WTC11 (cell line): ENCODE data around the gene ATAD3C. TPM values are rescaled to one million over a fixed set of nuclear protein-coding genes. Genes with fewer than 3 reads are reported as not detected.

Source experiments
- CDX4 ChIP-seq: fragments of 250-450 bp; sonication (Bioruptor Pico); IDR thresholded peaks from 2 replicates; pipeline ENCODE4 v1.9.0; 2021; ENCODE audit warnings: moderate library complexity, mild to moderate bottlenecking, inconsistent platforms, borderline replicate concordance
- E2F4 ChIP-seq: sonication (generic); formaldehyde crosslinking; IDR thresholded peaks from 2 replicates; pipeline ENCODE4 v1.8.1; 2022; ENCODE audit warnings: low read depth, mild to moderate bottlenecking, moderate library complexity, missing genetic modification reagents, borderline replicate concordance
- FOXP1 ChIP-seq: sonication (generic); formaldehyde crosslinking; IDR thresholded peaks from 2 replicates; pipeline ENCODE4 v1.8.0; 2022; ENCODE audit warnings: missing genetic modification reagents, mild to moderate bottlenecking, moderate library complexity, borderline replicate concordance
- GTF2I ChIP-seq: fragments of 250-450 bp; sonication (Bioruptor Pico); conservative IDR thresholded peaks from 2 replicates; pipeline ENCODE4 v1.4.0; 2021; ENCODE audit warnings: mild to moderate bottlenecking
- JAZF1 ChIP-seq: fragments of 250-450 bp; sonication (Bioruptor Pico); IDR thresholded peaks from 2 replicates; pipeline ENCODE4 v1.9.0; 2021; ENCODE audit warnings: moderate library complexity, mild to moderate bottlenecking, inconsistent platforms
- MLX ChIP-seq: sonication (generic); formaldehyde crosslinking; IDR thresholded peaks from 2 replicates; pipeline ENCODE4 v1.8.1; 2023; ENCODE audit warnings: mild to moderate bottlenecking, missing genetic modification reagents, moderate library complexity
- NR3C1 ChIP-seq: sonication (generic); formaldehyde crosslinking; conservative IDR thresholded peaks from 2 replicates; pipeline ENCODE4 v1.8.1; 2023; ENCODE audit warnings: low read depth, mild to moderate bottlenecking, missing genetic modification reagents
- RORB ChIP-seq: fragments of 250-450 bp; sonication (Bioruptor Pico); IDR thresholded peaks from 2 replicates; pipeline ENCODE4 v1.9.0; 2021; ENCODE audit warnings: mild to moderate bottlenecking
- SMAD4 ChIP-seq: sonication (generic); formaldehyde crosslinking; IDR thresholded peaks from 2 replicates; pipeline ENCODE4 v1.8.0; 2022; ENCODE audit warnings: mild to moderate bottlenecking, missing genetic modification reagents
- SOX15 ChIP-seq: fragments of 250-450 bp; sonication (Bioruptor Pico); IDR thresholded peaks from 2 replicates; pipeline ENCODE4 v1.9.0; 2021; ENCODE audit warnings: mild to moderate bottlenecking
- STAT6 ChIP-seq: sonication (generic); formaldehyde crosslinking; conservative IDR thresholded peaks from 2 replicates; pipeline ENCODE4 v1.8.1; 2023; ENCODE audit warnings: mild to moderate bottlenecking, low read depth, missing genetic modification reagents, moderate library complexity
- USF2 ChIP-seq: sonication (generic); formaldehyde crosslinking; IDR thresholded peaks from 2 replicates; pipeline ENCODE4 v1.8.1; 2023; ENCODE audit warnings: mild to moderate bottlenecking, missing genetic modification reagents, moderate library complexity
- ZNF317 ChIP-seq: sonication (generic); formaldehyde crosslinking; IDR thresholded peaks from 2 replicates; pipeline ENCODE4 v1.8.1; 2023; ENCODE audit warnings: low read depth, mild to moderate bottlenecking, moderate library complexity, missing genetic modification reagents, borderline replicate concordance
- ZNF396 ChIP-seq: fragments of 250-450 bp; sonication (Bioruptor Pico); IDR thresholded peaks from 2 replicates; pipeline ENCODE4 v1.8.0; 2021; ENCODE audit warnings: mild to moderate bottlenecking, moderate library complexity, borderline replicate concordance
- ZNF512 ChIP-seq: sonication (generic); formaldehyde crosslinking; IDR thresholded peaks from 2 replicates; pipeline ENCODE4 v1.8.1; 2022; ENCODE audit warnings: missing genetic modification reagents, borderline replicate concordance
- total RNA-seq: library from RNA; stranded (reverse); gene quantifications from 3 replicates; pipeline ENCODE4 v1.2.3, GENCODE V29; 2021
- TF ChIP-seq, protein P1 (sequence below): sonication (generic); formaldehyde crosslinking; IDR thresholded peaks from 2 replicates; pipeline ENCODE4 v1.8.0; 2023; ENCODE audit warnings: missing genetic modification reagents, mild to moderate bottlenecking, borderline replicate concordance
- TF ChIP-seq, protein P2 (sequence below): sonication (generic); formaldehyde crosslinking; IDR thresholded peaks from 2 replicates; pipeline ENCODE4 v1.8.0; 2023; ENCODE audit warnings: mild to moderate bottlenecking, missing genetic modification reagents
- TF ChIP-seq, protein P3 (sequence below): sonication (generic); formaldehyde crosslinking; IDR thresholded peaks from 2 replicates; pipeline ENCODE4 v1.8.0; 2023; ENCODE audit warnings: missing genetic modification reagents

ATAD3C gene
- total RNA-seq, 1 experiment from 2014 or later, result 0.61 TPM

DNA sequence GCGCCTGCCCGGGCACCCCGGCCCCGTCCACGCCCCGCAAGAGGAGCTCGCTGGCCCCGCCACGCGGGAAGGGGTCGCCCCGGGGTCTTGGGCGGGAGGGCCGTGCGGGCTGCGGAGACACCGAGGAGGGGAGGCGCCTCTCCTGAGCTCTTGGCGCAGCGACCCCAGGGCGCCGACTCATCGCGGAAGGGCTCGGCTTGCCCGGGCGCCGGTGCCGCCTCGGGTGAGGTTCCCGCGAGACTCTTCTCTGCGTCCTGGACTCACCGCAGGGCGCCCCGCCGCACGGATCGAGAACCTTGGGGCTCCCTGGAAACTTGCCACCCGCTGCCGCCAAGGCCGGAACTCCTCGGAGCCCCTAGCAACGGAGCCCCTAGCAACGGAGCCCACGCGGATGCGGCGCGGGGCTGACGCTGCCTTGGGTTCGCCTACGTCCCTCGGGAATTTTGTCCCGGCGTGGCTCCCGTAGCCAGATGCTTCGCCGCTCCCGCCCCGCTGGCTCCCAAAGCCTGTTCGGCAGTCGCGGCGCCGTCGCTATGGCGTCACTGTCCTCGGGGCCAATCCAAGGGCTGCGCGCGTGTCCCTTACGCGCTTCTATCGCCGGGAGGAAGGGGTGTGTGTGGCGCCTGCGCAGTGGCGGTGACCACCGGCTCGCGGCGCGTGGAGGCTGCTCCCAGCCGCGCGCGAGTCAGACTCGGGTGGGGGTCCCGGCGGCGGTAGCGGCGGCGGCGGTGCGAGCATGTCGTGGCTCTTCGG lies 62.2 kb downstream of the ATAD3C start, which contains the start of gene ATAD3A (continued):
- TF ChIP-seq GTF2I (CRISPR knock-in tag), result no peak
- TF ChIP-seq USF2 (CRISPR knock-in tag), result no peak
- peak; percentile 63; the same call in 1 of the 2 replicates for TF ChIP-seq MLX (CRISPR knock-in tag)
- no peak for TF ChIP-seq STAT6 (CRISPR knock-in tag)
- TF ChIP-seq NR3C1 (CRISPR knock-in tag), result no peak
- TF ChIP-seq FOXP1 (CRISPR knock-in tag), result 0 out of 2 replicates have a peak, but pooled peaks have one; percentile 53
- TF ChIP-seq ZNF317 (CRISPR knock-in tag), result no peak
- TF ChIP-seq ZNF396 (CRISPR knock-in tag), result no peak
- TF ChIP-seq RORB (CRISPR knock-in tag), result no peak
- TF ChIP-seq, protein P1, sequence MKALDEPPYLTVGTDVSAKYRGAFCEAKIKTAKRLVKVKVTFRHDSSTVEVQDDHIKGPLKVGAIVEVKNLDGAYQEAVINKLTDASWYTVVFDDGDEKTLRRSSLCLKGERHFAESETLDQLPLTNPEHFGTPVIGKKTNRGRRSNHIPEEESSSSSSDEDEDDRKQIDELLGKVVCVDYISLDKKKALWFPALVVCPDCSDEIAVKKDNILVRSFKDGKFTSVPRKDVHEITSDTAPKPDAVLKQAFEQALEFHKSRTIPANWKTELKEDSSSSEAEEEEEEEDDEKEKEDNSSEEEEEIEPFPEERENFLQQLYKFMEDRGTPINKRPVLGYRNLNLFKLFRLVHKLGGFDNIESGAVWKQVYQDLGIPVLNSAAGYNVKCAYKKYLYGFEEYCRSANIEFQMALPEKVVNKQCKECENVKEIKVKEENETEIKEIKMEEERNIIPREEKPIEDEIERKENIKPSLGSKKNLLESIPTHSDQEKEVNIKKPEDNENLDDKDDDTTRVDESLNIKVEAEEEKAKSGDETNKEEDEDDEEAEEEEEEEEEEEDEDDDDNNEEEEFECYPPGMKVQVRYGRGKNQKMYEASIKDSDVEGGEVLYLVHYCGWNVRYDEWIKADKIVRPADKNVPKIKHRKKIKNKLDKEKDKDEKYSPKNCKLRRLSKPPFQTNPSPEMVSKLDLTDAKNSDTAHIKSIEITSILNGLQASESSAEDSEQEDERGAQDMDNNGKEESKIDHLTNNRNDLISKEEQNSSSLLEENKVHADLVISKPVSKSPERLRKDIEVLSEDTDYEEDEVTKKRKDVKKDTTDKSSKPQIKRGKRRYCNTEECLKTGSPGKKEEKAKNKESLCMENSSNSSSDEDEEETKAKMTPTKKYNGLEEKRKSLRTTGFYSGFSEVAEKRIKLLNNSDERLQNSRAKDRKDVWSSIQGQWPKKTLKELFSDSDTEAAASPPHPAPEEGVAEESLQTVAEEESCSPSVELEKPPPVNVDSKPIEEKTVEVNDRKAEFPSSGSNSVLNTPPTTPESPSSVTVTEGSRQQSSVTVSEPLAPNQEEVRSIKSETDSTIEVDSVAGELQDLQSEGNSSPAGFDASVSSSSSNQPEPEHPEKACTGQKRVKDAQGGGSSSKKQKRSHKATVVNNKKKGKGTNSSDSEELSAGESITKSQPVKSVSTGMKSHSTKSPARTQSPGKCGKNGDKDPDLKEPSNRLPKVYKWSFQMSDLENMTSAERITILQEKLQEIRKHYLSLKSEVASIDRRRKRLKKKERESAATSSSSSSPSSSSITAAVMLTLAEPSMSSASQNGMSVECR (CRISPR knock-in tag), result peak; percentile 84; the same call in 1 of the 2 replicates
- TF ChIP-seq ZNF512 (CRISPR knock-in tag), result no peak
- TF ChIP-seq, protein P2, sequence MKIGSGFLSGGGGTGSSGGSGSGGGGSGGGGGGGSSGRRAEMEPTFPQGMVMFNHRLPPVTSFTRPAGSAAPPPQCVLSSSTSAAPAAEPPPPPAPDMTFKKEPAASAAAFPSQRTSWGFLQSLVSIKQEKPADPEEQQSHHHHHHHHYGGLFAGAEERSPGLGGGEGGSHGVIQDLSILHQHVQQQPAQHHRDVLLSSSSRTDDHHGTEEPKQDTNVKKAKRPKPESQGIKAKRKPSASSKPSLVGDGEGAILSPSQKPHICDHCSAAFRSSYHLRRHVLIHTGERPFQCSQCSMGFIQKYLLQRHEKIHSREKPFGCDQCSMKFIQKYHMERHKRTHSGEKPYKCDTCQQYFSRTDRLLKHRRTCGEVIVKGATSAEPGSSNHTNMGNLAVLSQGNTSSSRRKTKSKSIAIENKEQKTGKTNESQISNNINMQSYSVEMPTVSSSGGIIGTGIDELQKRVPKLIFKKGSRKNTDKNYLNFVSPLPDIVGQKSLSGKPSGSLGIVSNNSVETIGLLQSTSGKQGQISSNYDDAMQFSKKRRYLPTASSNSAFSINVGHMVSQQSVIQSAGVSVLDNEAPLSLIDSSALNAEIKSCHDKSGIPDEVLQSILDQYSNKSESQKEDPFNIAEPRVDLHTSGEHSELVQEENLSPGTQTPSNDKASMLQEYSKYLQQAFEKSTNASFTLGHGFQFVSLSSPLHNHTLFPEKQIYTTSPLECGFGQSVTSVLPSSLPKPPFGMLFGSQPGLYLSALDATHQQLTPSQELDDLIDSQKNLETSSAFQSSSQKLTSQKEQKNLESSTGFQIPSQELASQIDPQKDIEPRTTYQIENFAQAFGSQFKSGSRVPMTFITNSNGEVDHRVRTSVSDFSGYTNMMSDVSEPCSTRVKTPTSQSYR (CRISPR knock-in tag), result no peak
- no peak for TF ChIP-seq SOX15
- TF ChIP-seq, protein P3, sequence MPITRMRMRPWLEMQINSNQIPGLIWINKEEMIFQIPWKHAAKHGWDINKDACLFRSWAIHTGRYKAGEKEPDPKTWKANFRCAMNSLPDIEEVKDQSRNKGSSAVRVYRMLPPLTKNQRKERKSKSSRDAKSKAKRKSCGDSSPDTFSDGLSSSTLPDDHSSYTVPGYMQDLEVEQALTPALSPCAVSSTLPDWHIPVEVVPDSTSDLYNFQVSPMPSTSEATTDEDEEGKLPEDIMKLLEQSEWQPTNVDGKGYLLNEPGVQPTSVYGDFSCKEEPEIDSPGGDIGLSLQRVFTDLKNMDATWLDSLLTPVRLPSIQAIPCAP (CRISPR knock-in tag), result no peak
- no peak for TF ChIP-seq SMAD4 (CRISPR knock-in tag)
- TF ChIP-seq CDX4 (CRISPR knock-in tag), result no peak
- peak; percentile 48 for TF ChIP-seq E2F4 (CRISPR knock-in tag)
- no peak for TF ChIP-seq JAZF1 (CRISPR knock-in tag)
